Limb (tissue), 2 donors: ENCODE measurements around the gene RPL3.

Experiments used
- DNase-seq, 2 donors: peaks; one replicate each; pipeline ENCODE4 v3.0.0-alpha.2; 2016; ENCODE audit errors: extremely low spot score in 2 of 2

The RPL3 gene

GRCh38 chr22:39299829-39300178, 19.6 kb downstream of the RPL3 start:
- no peak for DNase-seq

- no peak for DNase-seq
Measured at GRCh38 chr22:39298241-39298987, 21.0 kb downstream of the RPL3 start.

- no peak for DNase-seq
Measured at GRCh38 chr22:39297490-39298240, 21.8 kb downstream of the RPL3 start.

GRCh38 chr22:39296981-39297489, 22.4 kb downstream of the RPL3 start:
- DNase-seq: no peak

- no peak for DNase-seq
Measured at GRCh38 chr22:39296535-39296934, 22.9 kb downstream of the RPL3 start.

- DNase-seq: no peak
Measured at GRCh38 chr22:39294571-39295468, 24.6 kb downstream of the RPL3 start.

GRCh38 chr22:39293766-39294368, 25.6 kb downstream of the RPL3 start:
- no peak for DNase-seq

GRCh38 chr22:39292561-39293074, 26.8 kb downstream of the RPL3 start:
- peak in 1 of 2 donors; percentile 65 for DNase-seq

- no peak for DNase-seq
Measured at GRCh38 chr22:39292031-39292462, 27.4 kb downstream of the RPL3 start.

GRCh38 chr22:39291523-39291922, 27.9 kb downstream of the RPL3 start:
- DNase-seq: no peak

GRCh38 chr22:39290724-39291161, 28.7 kb downstream of the RPL3 start:
- no peak for DNase-seq

- no peak for DNase-seq
Measured at GRCh38 chr22:39289975-39290720, 29.3 kb downstream of the RPL3 start.

GRCh38 chr22:39289533-39289932, 29.9 kb downstream of the RPL3 start:
- DNase-seq: no peak

GRCh38 chr22:39288135-39288898, 31.1 kb downstream of the RPL3 start:
- no peak for DNase-seq

GRCh38 chr22:39287076-39287725, 32.2 kb downstream of the RPL3 start:
- no peak for DNase-seq

GRCh38 chr22:39284983-39285382, 34.4 kb downstream of the RPL3 start:
- DNase-seq: no peak

- no peak for DNase-seq
Measured at GRCh38 chr22:39284142-39284980, 35.1 kb downstream of the RPL3 start.
